AG04449 (cell line): ENCODE results near the gene SHISA4.
A peak's percentile ranks its signal among the peaks of the same experiment; 100 is the strongest.

Experiments used
- CTCF ChIA-PET: fragments of 350-600 bp; formaldehyde crosslinking; extraction: SDS; loops from one replicate; lab custom pipeline; 2021; ENCODE audit warnings: antibody characterized with exemption; lab: Yijun Ruan, JAX
- POLR2A ChIA-PET: fragments of 400-600, 350-600 bp; formaldehyde crosslinking; extraction: SDS; loops from one replicate; lab custom pipeline; 2020; ENCODE audit warnings: antibody characterized with exemption, inconsistent platforms; lab: Yijun Ruan, JAX
- DNase-seq: peaks from one replicate; pipeline ENCODE4 v3.0.0-alpha.2; 2010; ENCODE audit warnings: low read depth, low spot score
- H3K4me3 ChIP-seq: 2 replicates; pipeline ENCODE4 v1.5.1; 2011; ENCODE audit warnings: low read depth, mild to moderate bottlenecking, control low read depth, low read length
- TF ChIP-seq, protein P1 (sequence below): IDR thresholded peaks from one replicate; pipeline ENCODE4 v1.5.1; 2011; ENCODE audit warnings: mild to moderate bottlenecking, moderate library complexity, low read length, control low read depth, inconsistent platforms; ENCODE audit not compliant: insufficient read depth; ENCODE audit errors: missing control alignments

SHISA4 gene

DNA sequence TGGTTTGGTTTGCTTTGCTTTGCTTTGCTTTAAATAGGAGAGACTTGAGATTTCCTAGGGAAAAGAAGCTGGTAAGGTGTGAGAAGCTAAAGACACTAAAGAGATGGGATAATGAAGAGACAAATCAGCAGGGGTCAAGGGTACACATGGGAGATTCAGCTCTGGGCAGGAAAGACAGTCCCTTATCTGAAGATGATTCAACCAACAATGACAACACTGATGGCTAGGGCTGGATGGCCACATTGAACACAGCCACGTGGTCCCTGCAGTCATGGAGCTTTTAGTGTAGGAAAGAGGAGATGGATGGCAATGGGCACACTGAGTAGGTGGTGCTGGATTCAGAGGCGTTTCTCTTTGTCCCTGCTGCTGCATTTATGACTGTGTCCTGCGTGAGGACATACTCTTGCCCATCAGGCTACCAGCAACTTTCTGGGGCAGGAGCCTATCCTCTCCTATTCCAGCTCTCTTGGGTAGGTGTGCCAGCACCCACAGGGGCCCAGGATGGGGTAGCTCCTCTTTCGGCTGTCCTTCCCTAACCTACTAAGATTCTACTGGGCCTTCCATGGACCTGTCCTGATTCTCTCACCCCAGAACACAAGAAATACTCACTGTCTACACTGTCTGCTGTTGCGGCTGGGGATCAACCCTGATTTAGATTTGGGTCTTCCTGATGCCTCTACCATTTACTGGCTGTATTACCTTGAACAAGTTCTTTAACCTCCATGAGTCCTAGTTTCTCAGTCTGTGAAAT lies 1.4 kb upstream of the SHISA4 start:
- TF ChIP-seq, protein P1, sequence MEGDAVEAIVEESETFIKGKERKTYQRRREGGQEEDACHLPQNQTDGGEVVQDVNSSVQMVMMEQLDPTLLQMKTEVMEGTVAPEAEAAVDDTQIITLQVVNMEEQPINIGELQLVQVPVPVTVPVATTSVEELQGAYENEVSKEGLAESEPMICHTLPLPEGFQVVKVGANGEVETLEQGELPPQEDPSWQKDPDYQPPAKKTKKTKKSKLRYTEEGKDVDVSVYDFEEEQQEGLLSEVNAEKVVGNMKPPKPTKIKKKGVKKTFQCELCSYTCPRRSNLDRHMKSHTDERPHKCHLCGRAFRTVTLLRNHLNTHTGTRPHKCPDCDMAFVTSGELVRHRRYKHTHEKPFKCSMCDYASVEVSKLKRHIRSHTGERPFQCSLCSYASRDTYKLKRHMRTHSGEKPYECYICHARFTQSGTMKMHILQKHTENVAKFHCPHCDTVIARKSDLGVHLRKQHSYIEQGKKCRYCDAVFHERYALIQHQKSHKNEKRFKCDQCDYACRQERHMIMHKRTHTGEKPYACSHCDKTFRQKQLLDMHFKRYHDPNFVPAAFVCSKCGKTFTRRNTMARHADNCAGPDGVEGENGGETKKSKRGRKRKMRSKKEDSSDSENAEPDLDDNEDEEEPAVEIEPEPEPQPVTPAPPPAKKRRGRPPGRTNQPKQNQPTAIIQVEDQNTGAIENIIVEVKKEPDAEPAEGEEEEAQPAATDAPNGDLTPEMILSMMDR: no peak
- DNase-seq: no peak
- no peak overlapping the region for H3K4me3 ChIP-seq
- CTCF ChIA-PET: interaction anchor here (0.8 to 15.5 kb wide), 6 partner anchors 9 to 356 kb away, joined by 4 to 656 read pairs (median 12); no protein-coding TSS in a partner anchor
- POLR2A ChIA-PET: no interaction called here

GRCh38 chr1:201889090-201889968 lies 631 bp downstream of the SHISA4 start:
- ChIA-PET POLR2A (interaction anchor here (0.7 to 1.0 kb wide), 4 partner anchors 11 to 286 kb away, joined by 3 read pairs; no protein-coding TSS in a partner anchor), CTCF (interaction anchor here (0.8 to 15.5 kb wide), 3 partner anchors 11 to 81 kb away, joined by 3 to 656 read pairs (median 5); no protein-coding TSS in a partner anchor)
- no peak for DNase-seq
- H3K4me3 ChIP-seq: peak overlapping the region; percentile 74
- TF ChIP-seq, protein P1: no peak

DNA sequence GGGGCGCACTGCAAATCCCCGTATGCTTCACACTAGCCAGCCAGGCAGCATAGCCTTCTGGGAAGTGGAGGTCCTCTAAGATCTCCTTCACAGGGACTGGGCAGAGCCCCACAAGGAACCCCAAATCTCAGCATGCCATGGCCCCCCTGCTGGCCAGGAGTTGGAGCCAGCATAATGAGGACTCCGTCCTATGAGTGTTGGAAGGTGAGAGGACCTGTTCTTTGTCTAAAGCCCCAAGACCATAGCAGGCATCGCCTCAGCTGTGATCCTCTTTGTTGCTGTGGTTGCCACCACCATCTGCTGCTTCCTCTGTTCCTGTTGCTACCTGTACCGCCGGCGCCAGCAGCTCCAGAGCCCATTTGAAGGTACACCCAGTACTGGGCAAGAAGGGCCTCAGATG lies 1.5 kb downstream of the SHISA4 start:
- no peak for DNase-seq
- ChIA-PET POLR2A (no interaction called here), CTCF (interaction anchor here (0.8 to 15.5 kb wide), 3 partner anchors 23 to 80 kb away, joined by 3 to 656 read pairs (median 4); no protein-coding TSS in a partner anchor)
- TF ChIP-seq, protein P1: no peak
- H3K4me3 ChIP-seq: peak overlapping the region; percentile 18; the same call in 1 of the 2 replicates

- no peak overlapping the region for H3K4me3 ChIP-seq
- POLR2A ChIA-PET: interaction anchor here (0.7 kb wide), 1 partner anchor 1396 kb away, joined by 3 read pairs; no protein-coding TSS in a partner anchor
- DNase-seq: no peak
- TF ChIP-seq, protein P1: no peak
- CTCF ChIA-PET: interaction anchor here (1.3 to 15.5 kb wide), 4 partner anchors 9 to 79 kb away, joined by 4 to 656 read pairs (median 42); no protein-coding TSS in a partner anchor
These were observed 2.2 kb downstream of the SHISA4 start for GRCh38 chr1:201890806-201891450.

DNA sequence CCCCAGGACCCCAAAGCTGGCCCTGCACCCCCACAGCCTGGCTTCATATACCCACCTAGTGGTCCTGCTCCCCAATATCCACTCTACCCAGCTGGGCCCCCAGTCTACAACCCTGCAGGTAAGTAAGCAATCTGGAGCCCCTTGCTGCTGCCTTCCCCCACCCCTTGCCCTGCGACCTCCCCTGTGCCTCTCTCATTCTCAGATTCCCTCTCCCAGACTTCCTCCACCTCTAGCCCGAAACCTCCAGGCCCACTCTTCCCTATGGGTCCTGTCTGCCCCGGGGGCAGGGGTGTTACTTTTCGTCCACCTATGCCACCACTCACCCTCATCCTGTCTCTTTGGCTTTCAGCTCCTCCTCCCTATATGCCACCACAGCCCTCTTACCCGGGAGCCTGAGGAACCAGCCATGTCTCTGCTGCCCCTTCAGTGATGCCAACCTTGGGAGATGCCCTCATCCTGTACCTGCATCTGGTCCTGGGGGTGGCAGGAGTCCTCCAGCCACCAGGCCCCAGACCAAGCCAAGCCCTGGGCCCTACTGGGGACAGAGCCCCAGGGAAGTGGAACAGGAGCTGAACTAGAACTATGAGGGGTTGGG lies 2.9 kb downstream of the SHISA4 start:
- TF ChIP-seq, protein P1: no peak
- no peak for DNase-seq
- ChIA-PET CTCF (interaction anchor here (0.6 to 15.5 kb wide), 8 partner anchors 9 to 361 kb away, joined by 3 to 656 read pairs (median 4); partner anchors contain the start of gene RNPEP), POLR2A (interaction anchor here (0.7 kb wide), 1 partner anchor 1395 kb away, joined by 3 read pairs; no protein-coding TSS in a partner anchor)
- no peak overlapping the region for H3K4me3 ChIP-seq
